Activated CD4-positive, CD25-positive, alpha-beta regulatory T cell treated with anti-CD3 and anti-CD28 coated beads, Interleukin-2, amount 50 U/mL, for 24 hours (primary cell): ENCODE measurements around the gene GOLIM4.

Experiments
- ATAC-seq, 2 donors: fragments of 150-1000 bp; cut with Tn5 transposase; one replicate each; pipeline ENCODE4 v1.10.0; 2021; ENCODE audit warnings: mild to moderate bottlenecking in 1 of 2, moderate library complexity in 1 of 2

GOLIM4 gene

GRCh38 chr3:168096210-168096652 is 507 bp upstream of the GOLIM4 start:
- ATAC-seq = peak; percentile 5 to 11

GRCh38 chr3:168094877-168095610 is 680 bp downstream of the GOLIM4 start:
- peak; percentile 18 to 27 for ATAC-seq

- no peak for ATAC-seq
Measured at GRCh38 chr3:168094580-168094876, 1.2 kb downstream of the GOLIM4 start.

GRCh38 chr3:168093790-168094189 is 1.9 kb downstream of the GOLIM4 start:
- ATAC-seq = no peak

GRCh38 chr3:168093229-168093628 is 2.5 kb downstream of the GOLIM4 start:
- ATAC-seq = no peak

- ATAC-seq = no peak
Measured at GRCh38 chr3:168091941-168092340, 3.8 kb downstream of the GOLIM4 start.

GRCh38 chr3:168091302-168091858 is 4.3 kb downstream of the GOLIM4 start:
- ATAC-seq = no peak

GRCh38 chr3:168090306-168091085 is 5.2 kb downstream of the GOLIM4 start:
- ATAC-seq = no peak

- ATAC-seq = no peak
Measured at GRCh38 chr3:168089179-168089771, 6.4 kb downstream of the GOLIM4 start.

GRCh38 chr3:168088106-168088720 is 7.5 kb downstream of the GOLIM4 start:
- ATAC-seq = no peak

- ATAC-seq = peak in 1 of 2 donors; percentile 38
Measured at GRCh38 chr3:168087539-168087938, 8.2 kb downstream of the GOLIM4 start.

GRCh38 chr3:168086541-168087260 is 9.0 kb downstream of the GOLIM4 start:
- ATAC-seq = no peak

GRCh38 chr3:168085491-168086119 is 10.1 kb downstream of the GOLIM4 start:
- ATAC-seq = no peak

- no peak for ATAC-seq
Measured at GRCh38 chr3:168083906-168084305, 11.8 kb downstream of the GOLIM4 start.

- ATAC-seq = no peak
Measured at GRCh38 chr3:168081856-168082255, 13.9 kb downstream of the GOLIM4 start.

- no peak for ATAC-seq
Measured at GRCh38 chr3:168081171-168081771, 14.5 kb downstream of the GOLIM4 start.

GRCh38 chr3:168080499-168081170 is 15.1 kb downstream of the GOLIM4 start:
- ATAC-seq = no peak

- ATAC-seq = no peak
Measured at GRCh38 chr3:168080022-168080421, 15.7 kb downstream of the GOLIM4 start.

GRCh38 chr3:168077091-168077490 is 18.6 kb downstream of the GOLIM4 start:
- ATAC-seq = no peak

GRCh38 chr3:168073842-168074605 is 21.7 kb downstream of the GOLIM4 start:
- ATAC-seq = no peak
